Coronary artery (tissue), 2 donors: ENCODE data around the gene CD226.

ENCODE experiments used
- DNase-seq: peaks from one replicate; pipeline ENCODE4 v3.0.0-alpha.2; 2017; ENCODE audit warnings: low spot score
- H3K27ac ChIP-seq, 2 donors: fragments of 200-600 bp; sonication (generic); one replicate each; pipeline ENCODE4 v1.5.1; 2016 to 2019
- H3K4me3 ChIP-seq: fragments of 200-600 bp; sonication (generic); 2 replicates; pipeline ENCODE4 v1.5.1; 2016; ENCODE audit warnings: mild to moderate bottlenecking, moderate library complexity
- CTCF ChIP-seq: fragments of 200-600 bp; sonication (generic); IDR thresholded peaks from one replicate; pipeline ENCODE4 v1.5.1; 2019; ENCODE audit warnings: antibody characterized with exemption

CD226 gene

GRCh38 chr18:69948919-69949537, 1.4 kb upstream of the CD226 start:
- no peak for TF ChIP-seq CTCF
- H3K4me3 ChIP-seq: peak overlapping the region; percentile 28
- DNase-seq: no peak
- peak overlapping the region in 1 of 2 donors; percentile 21 for H3K27ac ChIP-seq

- H3K4me3 ChIP-seq: no peak overlapping the region
- DNase-seq: no peak
- no peak for TF ChIP-seq CTCF
- no peak overlapping the region for H3K27ac ChIP-seq
Observed at GRCh38 chr18:69948256-69948655, 583 bp upstream of the CD226 start.

GRCh38 chr18:69946608-69947155, 991 bp downstream of the CD226 start:
- no peak overlapping the region for H3K4me3 ChIP-seq
- no peak overlapping the region for H3K27ac ChIP-seq
- DNase-seq: no peak
- no peak for TF ChIP-seq CTCF

- no peak for TF ChIP-seq CTCF
- H3K4me3 ChIP-seq: no peak overlapping the region
- no peak overlapping the region for H3K27ac ChIP-seq
- DNase-seq: no peak
Observed at GRCh38 chr18:69945220-69946114, 2.2 kb downstream of the CD226 start.

GRCh38 chr18:69944436-69944835, 3.2 kb downstream of the CD226 start:
- H3K27ac ChIP-seq: no peak overlapping the region
- H3K4me3 ChIP-seq: no peak overlapping the region

GRCh38 chr18:69943021-69943420, 4.7 kb downstream of the CD226 start:
- Histone ChIP-seq H3K4me3 (no peak overlapping the region), H3K27ac (no peak overlapping the region)
- DNase-seq: no peak
- no peak for TF ChIP-seq CTCF

More at GRCh38 chr18:69944436-69944835, 3.2 kb downstream of the CD226 start:
- no peak for DNase-seq
- no peak for TF ChIP-seq CTCF
